K562 (cell line): ENCODE results near the gene SND1. TPM values are rescaled to one million over a fixed set of nuclear protein-coding genes. Genes with fewer than 3 reads are reported as not detected.

Experiments used
- BACH1 ChIP-seq: fragments of 200-800 bp; sonication (Bioruptor generic); IDR thresholded peaks from 2 replicates; pipeline ENCODE4 v1.6.1; 2016; ENCODE audit warnings: missing genetic modification characterization, missing compliant biosample characterization
- GATA2 ChIP-seq: sonication (generic); formaldehyde crosslinking; IDR thresholded peaks from 2 replicates; pipeline ENCODE4 v1.4.0; 2020; ENCODE audit warnings: mild to moderate bottlenecking, missing genetic modification reagents
- POLR3G ChIP-seq: IDR thresholded peaks from 2 replicates; pipeline ENCODE4 v1.6.1; 2011; ENCODE audit not compliant: insufficient read length, insufficient replicate concordance; ENCODE audit errors: extremely low read depth
- PTBP1 ChIP-seq: fragments of 200-400 bp; formaldehyde crosslinking; IDR thresholded peaks from 2 replicates; pipeline ENCODE4 v1.6.1; 2017; ENCODE audit warnings: low read depth, low read length
- RCOR1 ChIP-seq, 2 experiments: IDR thresholded peaks; 2 replicates each; pipeline ENCODE4 v1.6.1; 2012; ENCODE audit warnings: low read depth in 2 of 2, low read length in 2 of 2, borderline replicate concordance in 1 of 2, improper control_type of control experiment in 1 of 2
- SAFB2 ChIP-seq: fragments of 200-400 bp; formaldehyde crosslinking; IDR thresholded peaks from 2 replicates; pipeline ENCODE4 v1.6.1; 2018; ENCODE audit warnings: borderline replicate concordance, low read length, low read depth, moderate library complexity; ENCODE audit not compliant: severe bottlenecking
- SOX6 ChIP-seq: fragments of 450-650 bp; IDR thresholded peaks from 2 replicates; pipeline ENCODE4 v1.6.1; 2014; ENCODE audit warnings: mild to moderate bottlenecking
- TAL1 ChIP-seq: fragments of 450-650 bp; IDR thresholded peaks from 2 replicates; pipeline ENCODE4 v1.6.1; 2016; ENCODE audit warnings: mild to moderate bottlenecking
- ZNF197 ChIP-seq: fragments of 200-800 bp; sonication (Bioruptor generic); IDR thresholded peaks from 2 replicates; pipeline ENCODE4 v1.6.1; 2016; ENCODE audit warnings: low read depth, missing genetic modification characterization, missing compliant biosample characterization
- ZNF384 ChIP-seq: IDR thresholded peaks from 2 replicates; pipeline ENCODE4 v1.6.1; 2012; ENCODE audit warnings: low read depth, low read length, improper control_type of control experiment
- polyA plus RNA-seq, 8 experiments: library from polyadenylated mRNA; depleted of rRNA in 4 of 8; stranded (reverse) in 5 of 8; unstranded in 3 of 8; fragments of >200 nt; fragmentation: Nextera tagmentation in 2 of 8; fragmentation: Illumina TruSeq in 1 of 8; extraction: Ambion mirVana in 2 of 8; extraction: Trizol in 1 of 8; gene quantifications; 2 replicates each; pipeline versions ENCODE4 v1.2.1 to v1.2.3, GENCODE V29; 2011 to 2014; ENCODE audit warnings: inconsistent platforms in 1 of 8, missing spikeins in 1 of 8
- total RNA-seq, 7 experiments: library from RNA; depleted of rRNA in 6 of 7; stranded (reverse); fragments of >200 nt in 6 of 7; fragmentation: Illumina TruSeq in 2 of 7; extraction: Trizol in 2 of 7; gene quantifications; 2 replicates each; pipeline versions ENCODE4 v1.2.1 to v1.2.3, GENCODE V29; 2011 to 2021; ENCODE audit warnings: low replicate concordance in 1 of 7
- TF ChIP-seq, protein P1 (sequence below), 2 experiments: IDR thresholded peaks in 1 of 2; conservative IDR thresholded peaks in 1 of 2; 2 replicates each; pipeline ENCODE4 v1.6.1; 2016; ENCODE audit warnings: low read depth in 2 of 2, mild to moderate bottlenecking in 1 of 2, missing compliant biosample characterization in 1 of 2, missing genetic modification characterization in 1 of 2, moderate library complexity in 1 of 2
- TF ChIP-seq, protein P2 (sequence below): fragments of 450-650 bp; IDR thresholded peaks from 2 replicates; pipeline ENCODE4 v1.6.1; 2018; ENCODE audit warnings: mild to moderate bottlenecking, low read depth; ENCODE audit not compliant: partially characterized antibody
- TF ChIP-seq, protein P3 (sequence below): fragments of 250-450 bp; sonication (Bioruptor Pico); IDR thresholded peaks from 2 replicates; pipeline ENCODE4 v1.4.0; 2020; ENCODE audit warnings: borderline replicate concordance
- TF ChIP-seq, protein P4 (sequence below): sonication (generic); formaldehyde crosslinking; IDR thresholded peaks from 2 replicates; pipeline ENCODE4 v1.8.0; 2022; ENCODE audit warnings: mild to moderate bottlenecking, missing genetic modification reagents
- TF ChIP-seq, protein P5 (sequence below): fragments of 450-650 bp; IDR thresholded peaks from 2 replicates; pipeline ENCODE4 v1.6.1; 2016
- TF ChIP-seq, protein P6 (sequence below): sonication (generic); formaldehyde crosslinking; IDR thresholded peaks from 2 replicates; pipeline ENCODE4 v1.4.0; 2020; ENCODE audit warnings: mild to moderate bottlenecking, missing genetic modification reagents

The SND1 gene
- total and polyA plus RNA-seq, 9 of the 15 experiments (the other 6 are each of a cell fraction or from before 2014, with no cell fraction given) = 46.5 to 307 (median 191) TPM

DNA sequence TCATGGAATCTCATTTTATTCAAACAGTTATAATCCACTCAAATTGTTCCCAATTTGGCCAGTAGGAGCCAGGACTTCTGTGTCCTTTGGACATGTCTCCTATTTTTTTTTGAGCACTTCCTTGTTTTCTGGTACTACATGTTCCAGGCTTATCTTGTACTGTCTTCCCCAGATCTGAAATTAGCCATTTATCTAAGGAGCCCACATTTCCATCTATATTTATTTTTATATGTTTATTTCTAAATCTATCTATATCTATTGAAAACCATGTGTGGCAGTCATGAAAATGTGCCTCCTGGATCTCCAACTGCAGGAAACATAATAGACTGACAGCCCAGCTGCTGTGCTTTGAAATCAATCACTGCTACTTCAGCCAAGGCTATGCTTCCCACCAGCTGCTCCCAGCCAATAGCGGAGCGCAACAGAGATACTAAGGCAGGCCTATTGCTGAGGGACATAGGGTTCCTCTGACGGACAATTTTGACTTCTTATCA, 232.1 kb downstream of the SND1 start (continued):
- TF ChIP-seq, protein P1, sequence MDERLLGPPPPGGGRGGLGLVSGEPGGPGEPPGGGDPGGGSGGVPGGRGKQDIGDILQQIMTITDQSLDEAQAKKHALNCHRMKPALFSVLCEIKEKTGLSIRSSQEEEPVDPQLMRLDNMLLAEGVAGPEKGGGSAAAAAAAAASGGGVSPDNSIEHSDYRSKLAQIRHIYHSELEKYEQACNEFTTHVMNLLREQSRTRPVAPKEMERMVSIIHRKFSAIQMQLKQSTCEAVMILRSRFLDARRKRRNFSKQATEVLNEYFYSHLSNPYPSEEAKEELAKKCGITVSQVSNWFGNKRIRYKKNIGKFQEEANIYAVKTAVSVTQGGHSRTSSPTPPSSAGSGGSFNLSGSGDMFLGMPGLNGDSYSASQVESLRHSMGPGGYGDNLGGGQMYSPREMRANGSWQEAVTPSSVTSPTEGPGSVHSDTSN (CRISPR knock-in tag; IDR thresholded peaks at IDR 0.05; ENCODE audit: low read depth) = no peak
- TF ChIP-seq, protein P1 (tag; conservative IDR thresholded peaks at IDR 0.05; ENCODE audit: low read depth) = peak; percentile 65
- TF ChIP-seq TAL1 = peak; percentile 60
- TF ChIP-seq, protein P2, sequence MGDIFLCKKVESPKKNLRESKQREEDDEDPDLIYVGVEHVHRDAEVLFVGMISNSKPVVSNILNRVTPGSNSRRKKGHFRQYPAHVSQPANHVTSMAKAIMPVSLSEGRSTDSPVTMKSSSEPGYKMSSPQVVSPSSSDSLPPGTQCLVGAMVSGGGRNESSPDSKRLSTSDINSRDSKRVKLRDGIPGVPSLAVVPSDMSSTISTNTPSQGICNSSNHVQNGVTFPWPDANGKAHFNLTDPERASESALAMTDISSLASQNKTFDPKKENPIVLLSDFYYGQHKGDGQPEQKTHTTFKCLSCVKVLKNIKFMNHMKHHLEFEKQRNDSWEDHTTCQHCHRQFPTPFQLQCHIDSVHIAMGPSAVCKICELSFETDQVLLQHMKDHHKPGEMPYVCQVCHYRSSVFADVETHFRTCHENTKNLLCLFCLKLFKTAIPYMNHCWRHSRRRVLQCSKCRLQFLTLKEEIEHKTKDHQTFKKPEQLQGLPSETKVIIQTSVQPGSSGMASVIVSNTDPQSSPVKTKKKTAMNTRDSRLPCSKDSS = no peak
- TF ChIP-seq, protein P3, sequence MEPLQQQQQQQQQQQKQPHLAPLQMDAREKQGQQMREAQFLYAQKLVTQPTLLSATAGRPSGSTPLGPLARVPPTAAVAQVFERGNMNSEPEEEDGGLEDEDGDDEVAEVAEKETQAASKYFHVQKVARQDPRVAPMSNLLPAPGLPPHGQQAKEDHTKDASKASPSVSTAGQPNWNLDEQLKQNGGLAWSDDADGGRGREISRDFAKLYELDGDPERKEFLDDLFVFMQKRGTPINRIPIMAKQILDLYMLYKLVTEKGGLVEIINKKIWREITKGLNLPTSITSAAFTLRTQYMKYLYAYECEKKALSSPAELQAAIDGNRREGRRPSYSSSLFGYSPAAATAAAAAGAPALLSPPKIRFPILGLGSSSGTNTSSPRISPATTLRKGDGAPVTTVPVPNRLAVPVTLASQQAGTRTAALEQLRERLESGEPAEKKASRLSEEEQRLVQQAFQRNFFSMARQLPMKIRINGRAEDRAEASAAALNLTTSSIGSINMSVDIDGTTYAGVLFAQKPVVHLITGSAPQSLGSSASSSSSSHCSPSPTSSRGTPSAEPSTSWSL (CRISPR knock-in tag) = no peak
- TF ChIP-seq ZNF197 (CRISPR knock-in tag) = no peak
- no peak for TF ChIP-seq BACH1 (tag)
- 0 out of 2 replicates have a peak, but pooled peaks have one; percentile 16 for TF ChIP-seq ZNF384
- no peak for TF ChIP-seq PTBP1
- TF ChIP-seq, protein P4, sequence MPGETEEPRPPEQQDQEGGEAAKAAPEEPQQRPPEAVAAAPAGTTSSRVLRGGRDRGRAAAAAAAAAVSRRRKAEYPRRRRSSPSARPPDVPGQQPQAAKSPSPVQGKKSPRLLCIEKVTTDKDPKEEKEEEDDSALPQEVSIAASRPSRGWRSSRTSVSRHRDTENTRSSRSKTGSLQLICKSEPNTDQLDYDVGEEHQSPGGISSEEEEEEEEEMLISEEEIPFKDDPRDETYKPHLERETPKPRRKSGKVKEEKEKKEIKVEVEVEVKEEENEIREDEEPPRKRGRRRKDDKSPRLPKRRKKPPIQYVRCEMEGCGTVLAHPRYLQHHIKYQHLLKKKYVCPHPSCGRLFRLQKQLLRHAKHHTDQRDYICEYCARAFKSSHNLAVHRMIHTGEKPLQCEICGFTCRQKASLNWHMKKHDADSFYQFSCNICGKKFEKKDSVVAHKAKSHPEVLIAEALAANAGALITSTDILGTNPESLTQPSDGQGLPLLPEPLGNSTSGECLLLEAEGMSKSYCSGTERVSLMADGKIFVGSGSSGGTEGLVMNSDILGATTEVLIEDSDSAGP (CRISPR knock-in tag) = no peak
- peak in 1 of 2 experiments; percentile 56; a peak in 1 of 4 replicates for TF ChIP-seq RCOR1 (IDR thresholded peaks at IDR 0.05; ENCODE audit: borderline replicate concordance in 1 of 2, low read depth in 2 of 2, low read length in 2 of 2)
- TF ChIP-seq GATA2 (CRISPR knock-in tag) = peak; percentile 22; the same call in 1 of the 2 replicates
- no peak for TF ChIP-seq POLR3G
- TF ChIP-seq, protein P5, sequence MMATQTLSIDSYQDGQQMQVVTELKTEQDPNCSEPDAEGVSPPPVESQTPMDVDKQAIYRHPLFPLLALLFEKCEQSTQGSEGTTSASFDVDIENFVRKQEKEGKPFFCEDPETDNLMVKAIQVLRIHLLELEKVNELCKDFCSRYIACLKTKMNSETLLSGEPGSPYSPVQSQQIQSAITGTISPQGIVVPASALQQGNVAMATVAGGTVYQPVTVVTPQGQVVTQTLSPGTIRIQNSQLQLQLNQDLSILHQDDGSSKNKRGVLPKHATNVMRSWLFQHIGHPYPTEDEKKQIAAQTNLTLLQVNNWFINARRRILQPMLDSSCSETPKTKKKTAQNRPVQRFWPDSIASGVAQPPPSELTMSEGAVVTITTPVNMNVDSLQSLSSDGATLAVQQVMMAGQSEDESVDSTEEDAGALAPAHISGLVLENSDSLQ = peak; percentile 76
- TF ChIP-seq SOX6 = no peak
- TF ChIP-seq, protein P6, sequence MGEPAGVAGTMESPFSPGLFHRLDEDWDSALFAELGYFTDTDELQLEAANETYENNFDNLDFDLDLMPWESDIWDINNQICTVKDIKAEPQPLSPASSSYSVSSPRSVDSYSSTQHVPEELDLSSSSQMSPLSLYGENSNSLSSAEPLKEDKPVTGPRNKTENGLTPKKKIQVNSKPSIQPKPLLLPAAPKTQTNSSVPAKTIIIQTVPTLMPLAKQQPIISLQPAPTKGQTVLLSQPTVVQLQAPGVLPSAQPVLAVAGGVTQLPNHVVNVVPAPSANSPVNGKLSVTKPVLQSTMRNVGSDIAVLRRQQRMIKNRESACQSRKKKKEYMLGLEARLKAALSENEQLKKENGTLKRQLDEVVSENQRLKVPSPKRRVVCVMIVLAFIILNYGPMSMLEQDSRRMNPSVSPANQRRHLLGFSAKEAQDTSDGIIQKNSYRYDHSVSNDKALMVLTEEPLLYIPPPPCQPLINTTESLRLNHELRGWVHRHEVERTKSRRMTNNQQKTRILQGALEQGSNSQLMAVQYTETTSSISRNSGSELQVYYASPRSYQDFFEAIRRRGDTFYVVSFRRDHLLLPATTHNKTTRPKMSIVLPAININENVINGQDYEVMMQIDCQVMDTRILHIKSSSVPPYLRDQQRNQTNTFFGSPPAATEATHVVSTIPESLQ (CRISPR knock-in tag) = no peak
- no peak for TF ChIP-seq SAFB2
